ENCODE data around the gene FOXN1. TPM values are rescaled to one million over a fixed set of nuclear protein-coding genes. Genes with fewer than 3 reads are reported as not detected.

The FOXN1 gene
- total RNA-seq, 3 donors from 2014 or later (not counting 1 experiment from before 2014, with no cell fraction given): not detected

GRCh38 chr17:28548417-28549130 is 42.4 kb downstream of the FOXN1 start:
- Mint-ChIP-seq H3K27me3 (ENCODE audit: low read depth in 2 of 2) (no peaks in the 10 kb centered on the region), H3K36me3 (no peaks in the 10 kb centered on the region), H3K4me1 (peaks cover 41 to 59% of the 10 kb centered on the region in 2 donors), H3K4me3 (peak overlapping the region; percentile 76), H3K27ac (peak overlapping the region; percentile 87 to 93), H3K9me3 (no peaks in the 10 kb centered on the region)
- Histone ChIP-seq H3K4me1 (ENCODE audit: control insufficient read depth, insufficient read depth, low read length) (peaks cover 57% of the 10 kb centered on the region), H3K36me3 (ENCODE audit: control insufficient read depth, insufficient read depth, low read length) (peaks cover 15% of the 10 kb centered on the region), H3K27ac (ENCODE audit: low read length) (peak overlapping the region; percentile 88), H3K27me3 (ENCODE audit: control insufficient read depth, insufficient read depth, low read length) (no peaks in the 10 kb centered on the region), H3K9me3 (ENCODE audit: control insufficient read depth, insufficient read depth, low read length) (no peaks in the 10 kb centered on the region), H3K4me3 (ENCODE audit: low read length) (no peak overlapping the region)
- peak; percentile 50 for TF ChIP-seq CTCF (IDR thresholded peaks at IDR 0.05)
- 96% methylated on average over 6 of the region's 6 CpGs for WGBS (ENCODE audit: insufficient coverage)
- ATAC-seq: no peak
- intact Hi-C loops (cut with micrococcal nuclease): loop anchor here (2.0 kb wide), 1 partner anchor 22 kb away; the partner anchor contains the start of gene PIGS
- DNase-seq: no peak

GRCh38 chr17:28549236-28550132 is 43.3 kb downstream of the FOXN1 start:
- Mint-ChIP-seq H3K27ac (peak overlapping the region; percentile 87 to 93), H3K9me3 (no peaks in the 10 kb centered on the region), H3K36me3 (no peaks in the 10 kb centered on the region), H3K4me3 (peak overlapping the region; percentile 37), H3K27me3 (ENCODE audit: low read depth in 2 of 2) (no peaks in the 10 kb centered on the region), H3K4me1 (peaks cover 41 to 63% of the 10 kb centered on the region in 2 donors)
- H3K27ac ChIP-seq (ENCODE audit: low read length): peak overlapping the region; percentile 88
- 37% methylated on average over 3 of the region's 3 CpGs for WGBS (ENCODE audit: insufficient coverage)
- TF ChIP-seq CTCF (IDR thresholded peaks at IDR 0.05): no peak
- H3K4me3 ChIP-seq (ENCODE audit: low read length): no peak overlapping the region
- peaks cover 24% of the 10 kb centered on the region for H3K36me3 ChIP-seq (ENCODE audit: control insufficient read depth, insufficient read depth, low read length)
- H3K27me3 ChIP-seq (ENCODE audit: control insufficient read depth, insufficient read depth, low read length): no peaks in the 10 kb centered on the region
- DNase-seq: peak; percentile 50 to 90
- ATAC-seq: peak; percentile 68 to 81 (median 68)
- H3K9me3 ChIP-seq (ENCODE audit: control insufficient read depth, insufficient read depth, low read length): no peaks in the 10 kb centered on the region
- intact Hi-C loops (cut with micrococcal nuclease): loop anchor here (2.0 kb wide), 1 partner anchor 21 kb away; the partner anchor contains the start of gene PIGS
- peaks cover 57% of the 10 kb centered on the region for H3K4me1 ChIP-seq (ENCODE audit: control insufficient read depth, insufficient read depth, low read length)

GRCh38 chr17:28550858-28551257 is 44.7 kb downstream of the FOXN1 start:
- WGBS (ENCODE audit: insufficient coverage): 92% methylated on average over 1 of the region's 1 CpG
- no peak for ATAC-seq

More at GRCh38 chr17:28550858-28551257, 44.7 kb downstream of the FOXN1 start:
- H3K9me3 Mint-ChIP-seq: no peaks in the 10 kb centered on the region
- intact Hi-C loops (cut with micrococcal nuclease): no loop called here
- H3K36me3 ChIP-seq (ENCODE audit: control insufficient read depth, insufficient read depth, low read length): peaks cover 37% of the 10 kb centered on the region
- no peaks in the 10 kb centered on the region for H3K9me3 ChIP-seq (ENCODE audit: control insufficient read depth, insufficient read depth, low read length)
- no peaks in the 10 kb centered on the region for H3K27me3 ChIP-seq (ENCODE audit: control insufficient read depth, insufficient read depth, low read length)
- H3K4me3 ChIP-seq (ENCODE audit: low read length): no peak overlapping the region
- H3K36me3 Mint-ChIP-seq: no peaks in the 10 kb centered on the region
- peaks cover 41 to 63% of the 10 kb centered on the region in 2 donors for H3K4me1 Mint-ChIP-seq
- peak in 1 of 2 donors; percentile 20 for DNase-seq
- H3K4me1 ChIP-seq (ENCODE audit: control insufficient read depth, insufficient read depth, low read length): peaks cover 57% of the 10 kb centered on the region
- peak overlapping the region; percentile 92 for H3K4me3 Mint-ChIP-seq
- peak overlapping the region; percentile 88 for H3K27ac ChIP-seq (ENCODE audit: low read length)
- no peaks in the 10 kb centered on the region for H3K27me3 Mint-ChIP-seq (ENCODE audit: low read depth in 2 of 2)
- TF ChIP-seq CTCF (IDR thresholded peaks at IDR 0.05): no peak
- H3K27ac Mint-ChIP-seq: peak overlapping the region; percentile 87 to 93
